K562 (cell line): ENCODE measurements around the gene ADK.

ENCODE experiments used
- BACH1 ChIP-seq: fragments of 200-800 bp; sonication (Bioruptor generic); IDR thresholded peaks from 2 replicates; pipeline ENCODE4 v1.6.1; 2016; ENCODE audit warnings: missing genetic modification characterization, missing compliant biosample characterization
- KLF10 ChIP-seq: fragments of 250-450 bp; sonication (Bioruptor Pico); IDR thresholded peaks from 2 replicates; pipeline ENCODE4 v1.6.1; 2021; ENCODE audit warnings: matching md5 sums
- MAZ ChIP-seq, 2 experiments: fragments of 450-650 bp in 1 of 2; sonication (generic) in 1 of 2; formaldehyde crosslinking; IDR thresholded peaks in 1 of 2; conservative IDR thresholded peaks in 1 of 2; 2 replicates each; pipeline versions ENCODE4 v1.4.0 to v1.5.0; 2020; ENCODE audit warnings: mild to moderate bottlenecking in 1 of 2, missing genetic modification reagents in 1 of 2
- POLR2A ChIP-seq: fragments of 450-650 bp; conservative IDR thresholded peaks from 2 replicates; pipeline ENCODE4 v1.6.1; 2016
- ZEB2 ChIP-seq: fragments of 450-650 bp; IDR thresholded peaks from 2 replicates; pipeline ENCODE4 v1.6.1; 2016
- ZNF274 ChIP-seq: IDR thresholded peaks from 2 replicates; pipeline ENCODE4 v1.6.1; 2011; ENCODE audit warnings: low read depth, mild to moderate bottlenecking, low read length, moderate library complexity, borderline replicate concordance
- ZNF282 ChIP-seq: sonication (generic); formaldehyde crosslinking; IDR thresholded peaks from 2 replicates; pipeline ENCODE4 v1.8.1; 2023; ENCODE audit warnings: missing genetic modification reagents
- TF ChIP-seq, protein P1 (sequence below), 3 experiments: IDR thresholded peaks in 2 of 3; conservative IDR thresholded peaks in 1 of 3; 2 replicates each; pipeline ENCODE4 v1.5.1; 2011 to 2012; ENCODE audit warnings: low read length in 3 of 3, mild to moderate bottlenecking in 3 of 3, control low read depth in 2 of 3, improper control_type of control experiment in 1 of 3, inconsistent platforms in 1 of 3, low read depth in 1 of 3, mixed read lengths in 1 of 3, moderate library complexity in 1 of 3; ENCODE audit not compliant: insufficient read depth in 2 of 3

DNA sequence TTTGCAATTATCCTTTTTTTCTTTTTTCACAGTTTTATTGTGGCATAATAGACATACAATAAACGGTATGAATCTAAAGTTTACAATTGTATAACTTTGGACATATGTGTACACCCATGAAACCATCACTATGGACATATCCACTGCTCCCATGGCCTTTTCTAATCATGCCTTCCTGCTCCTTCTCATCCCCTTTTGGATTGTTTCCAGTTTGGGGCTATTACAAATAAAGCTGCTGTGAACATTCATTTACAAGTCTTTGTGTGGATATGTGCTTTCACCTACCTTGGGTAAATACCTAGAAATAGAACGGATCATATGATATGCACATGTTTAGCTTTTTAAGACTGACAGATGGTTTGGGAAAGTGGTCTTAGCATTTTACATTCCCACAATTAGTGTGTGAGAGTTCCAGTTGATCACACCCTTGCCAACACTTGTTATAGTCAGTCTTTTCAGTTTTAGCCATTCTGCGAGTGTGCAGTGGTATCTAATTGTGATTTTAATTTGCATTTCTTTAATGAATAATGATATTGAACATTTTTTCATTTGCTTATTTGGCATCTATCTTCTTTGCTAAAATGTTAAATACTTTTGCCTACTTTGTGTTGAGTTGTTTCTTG lies 554.4 kb downstream of the ADK start:
- TF ChIP-seq POLR2A (no peak), MAZ (CRISPR knock-in tag; conservative IDR thresholded peaks at IDR 0.05 in 1 of 2, IDR thresholded peaks at IDR 0.05 in 1 of 2) (no peak), ZNF282 (CRISPR knock-in tag) (no peak), KLF10 (CRISPR knock-in tag) (no peak), BACH1 (tag) (no peak), ZNF274 (no peak), ZEB2 (no peak)
- TF ChIP-seq, protein P1, sequence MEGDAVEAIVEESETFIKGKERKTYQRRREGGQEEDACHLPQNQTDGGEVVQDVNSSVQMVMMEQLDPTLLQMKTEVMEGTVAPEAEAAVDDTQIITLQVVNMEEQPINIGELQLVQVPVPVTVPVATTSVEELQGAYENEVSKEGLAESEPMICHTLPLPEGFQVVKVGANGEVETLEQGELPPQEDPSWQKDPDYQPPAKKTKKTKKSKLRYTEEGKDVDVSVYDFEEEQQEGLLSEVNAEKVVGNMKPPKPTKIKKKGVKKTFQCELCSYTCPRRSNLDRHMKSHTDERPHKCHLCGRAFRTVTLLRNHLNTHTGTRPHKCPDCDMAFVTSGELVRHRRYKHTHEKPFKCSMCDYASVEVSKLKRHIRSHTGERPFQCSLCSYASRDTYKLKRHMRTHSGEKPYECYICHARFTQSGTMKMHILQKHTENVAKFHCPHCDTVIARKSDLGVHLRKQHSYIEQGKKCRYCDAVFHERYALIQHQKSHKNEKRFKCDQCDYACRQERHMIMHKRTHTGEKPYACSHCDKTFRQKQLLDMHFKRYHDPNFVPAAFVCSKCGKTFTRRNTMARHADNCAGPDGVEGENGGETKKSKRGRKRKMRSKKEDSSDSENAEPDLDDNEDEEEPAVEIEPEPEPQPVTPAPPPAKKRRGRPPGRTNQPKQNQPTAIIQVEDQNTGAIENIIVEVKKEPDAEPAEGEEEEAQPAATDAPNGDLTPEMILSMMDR (IDR thresholded peaks at IDR 0.05 in 2 of 3, conservative IDR thresholded peaks at IDR 0.05 in 1 of 3; ENCODE audit: insufficient read depth in 2 of 3, low read depth in 1 of 3, low read length in 3 of 3): no peak
